Esophagus muscularis mucosa (tissue), 3 donors: ENCODE measurements around the gene AKT3.

Source experiments
- CTCF ChIP-seq, 3 experiments: fragments of 200-600 bp in 2 of 3; fragments of 450-650 bp in 1 of 3; sonication (generic) in 2 of 3; IDR thresholded peaks; one replicate each; pipeline ENCODE4 v1.5.1; 2017 to 2019; ENCODE audit warnings: antibody characterized with exemption in 3 of 3, mild to moderate bottlenecking in 2 of 3, moderate library complexity in 1 of 3
- POLR2AphosphoS5 ChIP-seq, 2 donors: sonication (generic); formaldehyde crosslinking; IDR thresholded peaks; one replicate each; pipeline ENCODE4 v1.6.1; 2017; ENCODE audit warnings: antibody characterized with exemption in 2 of 2

GRCh38 chr1:243452092-243452491, 398.0 kb downstream of the AKT3 start:
- TF ChIP-seq CTCF (IDR thresholded peaks at IDR 0.05) (no peak), POLR2AphosphoS5 (IDR thresholded peaks at IDR 0.05) (no peak)
